Esophagus muscularis mucosa (tissue), 4 donors: ENCODE measurements around the gene GFOD1. TPM values are rescaled to one million over a fixed set of nuclear protein-coding genes. Genes with fewer than 3 reads are reported as not detected.

Source experiments
- DNase-seq: peaks from one replicate; pipeline ENCODE4 v3.0.0-alpha.2; 2017; ENCODE audit errors: extremely low spot score
- H3K27ac ChIP-seq, 4 donors: fragments of 200-600 bp; sonication (generic); replicated peaks in 1 of 4; 1 replicate in 3 of 4; 2 replicates in 1 of 4; pipeline ENCODE4 v1.5.1; 2016 to 2019; ENCODE audit warnings: mild to moderate bottlenecking in 1 of 4
- H3K27me3 ChIP-seq, 4 donors: fragments of 200-600 bp; sonication (generic); one replicate each; pipeline versions ENCODE4 v1.5.1 to v1.6.0; 2016 to 2019
- H3K36me3 ChIP-seq, 4 donors: fragments of 200-600 bp; sonication (generic); one replicate each; pipeline ENCODE4 v1.5.1; 2016 to 2019
- H3K4me1 ChIP-seq, 4 donors: fragments of 200-600 bp; sonication (generic); one replicate each; pipeline ENCODE4 v1.5.1; 2016 to 2019
- H3K4me3 ChIP-seq, 4 donors: fragments of 200-600 bp; sonication (generic); 1 replicate in 2 of 4; 2 replicates in 2 of 4; pipeline ENCODE4 v1.5.1; 2016 to 2019; ENCODE audit warnings: mild to moderate bottlenecking in 4 of 4, moderate library complexity in 1 of 4
- H3K9me3 ChIP-seq, 4 donors: fragments of 200-600 bp; sonication (generic); 1 replicate in 3 of 4; 2 replicates in 1 of 4; pipeline ENCODE4 v1.5.1; 2016 to 2019
- EP300 ChIP-seq: sonication (generic); formaldehyde crosslinking; IDR thresholded peaks from one replicate; pipeline ENCODE4 v1.6.1; 2017; ENCODE audit warnings: antibody characterized with exemption
- POLR2A ChIP-seq: fragments of 450-650 bp; IDR thresholded peaks from one replicate; pipeline ENCODE4 v1.6.1; 2017; ENCODE audit warnings: antibody characterized with exemption, moderate library complexity, mild to moderate bottlenecking, low read depth
- POLR2AphosphoS5 ChIP-seq, 2 donors: sonication (generic); formaldehyde crosslinking; IDR thresholded peaks; one replicate each; pipeline ENCODE4 v1.6.1; 2017; ENCODE audit warnings: antibody characterized with exemption in 2 of 2
- WGBS: methylation state at CpG from one replicate; pipeline ENCODE4 v1.1.5; 2018; 5-methylcytosine and 5-hydroxymethylcytosine counted together
- intact Hi-C: fragments of 100-400 bp; cut with DNase I; formaldehyde crosslinking; loops from one replicate; pipeline ENCODE4 v1.15.1; 2023
- total RNA-seq, 4 donors: library from RNA; depleted of rRNA; stranded (reverse); fragments of >200 nt; gene quantifications; one replicate each; pipeline versions ENCODE4 v1.1.0 to v1.2.1, GENCODE V29; 2016
- TF ChIP-seq, protein P1 (sequence below), 3 experiments: fragments of 200-600 bp in 2 of 3; fragments of 450-650 bp in 1 of 3; sonication (generic) in 2 of 3; IDR thresholded peaks; one replicate each; pipeline ENCODE4 v1.5.1; 2017 to 2019; ENCODE audit warnings: antibody characterized with exemption in 3 of 3, mild to moderate bottlenecking in 2 of 3, moderate library complexity in 1 of 3

GFOD1 gene
- total RNA-seq, 4 donors from 2014 or later = 21.7 to 34.5 (median 25.8) TPM

GRCh38 chr6:13378669-13379590 lies 108.5 kb downstream of the GFOD1 start:
- H3K4me1 ChIP-seq = peaks cover 16 to 39% (median 24%) of the 10 kb centered on the region in 4 donors
- H3K27me3 ChIP-seq = no peaks in the 10 kb centered on the region
- H3K9me3 ChIP-seq = no peaks in the 10 kb centered on the region
- TF ChIP-seq EP300 (no peak), POLR2A (no peak), POLR2AphosphoS5 (IDR thresholded peaks at IDR 0.05) (no peak)
- TF ChIP-seq, protein P1, sequence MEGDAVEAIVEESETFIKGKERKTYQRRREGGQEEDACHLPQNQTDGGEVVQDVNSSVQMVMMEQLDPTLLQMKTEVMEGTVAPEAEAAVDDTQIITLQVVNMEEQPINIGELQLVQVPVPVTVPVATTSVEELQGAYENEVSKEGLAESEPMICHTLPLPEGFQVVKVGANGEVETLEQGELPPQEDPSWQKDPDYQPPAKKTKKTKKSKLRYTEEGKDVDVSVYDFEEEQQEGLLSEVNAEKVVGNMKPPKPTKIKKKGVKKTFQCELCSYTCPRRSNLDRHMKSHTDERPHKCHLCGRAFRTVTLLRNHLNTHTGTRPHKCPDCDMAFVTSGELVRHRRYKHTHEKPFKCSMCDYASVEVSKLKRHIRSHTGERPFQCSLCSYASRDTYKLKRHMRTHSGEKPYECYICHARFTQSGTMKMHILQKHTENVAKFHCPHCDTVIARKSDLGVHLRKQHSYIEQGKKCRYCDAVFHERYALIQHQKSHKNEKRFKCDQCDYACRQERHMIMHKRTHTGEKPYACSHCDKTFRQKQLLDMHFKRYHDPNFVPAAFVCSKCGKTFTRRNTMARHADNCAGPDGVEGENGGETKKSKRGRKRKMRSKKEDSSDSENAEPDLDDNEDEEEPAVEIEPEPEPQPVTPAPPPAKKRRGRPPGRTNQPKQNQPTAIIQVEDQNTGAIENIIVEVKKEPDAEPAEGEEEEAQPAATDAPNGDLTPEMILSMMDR (IDR thresholded peaks at IDR 0.05) = no peak
- no peaks in the 10 kb centered on the region for H3K36me3 ChIP-seq
- WGBS = 87% methylated on average over 9 of the region's 9 CpGs
- no peak overlapping the region for H3K4me3 ChIP-seq
- DNase-seq = no peak
- H3K27ac ChIP-seq = no peak overlapping the region
- intact Hi-C loops = loop anchor here (5.0 kb wide), 1 partner anchor 37 kb away; no protein-coding TSS in a partner anchor

- DNase-seq = no peak
- Histone ChIP-seq H3K9me3 (no peaks in the 10 kb centered on the region), H3K27ac (no peak overlapping the region), H3K4me3 (no peak overlapping the region), H3K36me3 (no peaks in the 10 kb centered on the region), H3K27me3 (no peaks in the 10 kb centered on the region), H3K4me1 (peaks cover 1 to 24% (median 20%) of the 10 kb centered on the region in 4 donors)
- WGBS = 96% methylated on average over 2 of the region's 2 CpGs
- TF ChIP-seq POLR2AphosphoS5 (IDR thresholded peaks at IDR 0.05) (no peak), POLR2A (no peak)
- intact Hi-C loops = loop anchor here (5.0 kb wide), 1 partner anchor 35 kb away; no protein-coding TSS in a partner anchor
These were observed 110.2 kb downstream of the GFOD1 start for GRCh38 chr6:13377054-13377758.

- Histone ChIP-seq H3K36me3 (no peaks in the 10 kb centered on the region), H3K9me3 (no peaks in the 10 kb centered on the region), H3K4me3 (no peak overlapping the region), H3K4me1 (peaks cover 0 to 21% (median 12%) of the 10 kb centered on the region in 4 donors), H3K27ac (no peak overlapping the region), H3K27me3 (no peaks in the 10 kb centered on the region)
- no peak for TF ChIP-seq POLR2AphosphoS5 (IDR thresholded peaks at IDR 0.05)
- TF ChIP-seq, protein P1 (IDR thresholded peaks at IDR 0.05) = no peak
- TF ChIP-seq POLR2A = no peak
- no peak for TF ChIP-seq EP300
- intact Hi-C loops = loop anchor here (5.0 kb wide), 1 partner anchor 33 kb away; no protein-coding TSS in a partner anchor
- DNase-seq = no peak
- WGBS = 95% methylated on average over 9 of the region's 9 CpGs
These were observed 112.0 kb downstream of the GFOD1 start for GRCh38 chr6:13375360-13375878.

DNA sequence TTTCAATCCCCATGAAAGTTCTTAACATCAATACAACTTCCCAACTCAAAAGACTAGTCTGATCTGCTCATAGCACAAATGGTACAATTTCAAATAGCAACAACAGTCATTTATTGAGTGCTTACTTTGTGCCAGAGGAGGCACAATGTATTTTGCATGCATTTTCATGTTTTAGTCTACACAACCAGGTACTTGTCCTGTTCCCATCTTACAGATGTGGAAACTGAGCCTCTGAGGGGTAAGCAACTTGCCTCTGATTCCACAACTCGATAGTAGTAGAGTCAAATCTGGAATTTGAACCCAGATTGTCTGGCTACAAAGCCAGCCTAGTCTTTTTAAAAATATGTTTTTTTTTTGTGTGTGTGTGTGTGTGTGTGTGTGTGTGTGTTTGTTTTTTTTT lies 113.5 kb downstream of the GFOD1 start:
- DNase-seq = no peak
- no peaks in the 10 kb centered on the region for H3K27me3 ChIP-seq
- H3K27ac ChIP-seq = no peak overlapping the region
- intact Hi-C loops = no loop called here
- WGBS = 100% methylated on average over 1 of the region's 1 CpG
- TF ChIP-seq POLR2A = no peak
- TF ChIP-seq POLR2AphosphoS5 (IDR thresholded peaks at IDR 0.05) = no peak
- TF ChIP-seq, protein P1 (IDR thresholded peaks at IDR 0.05) = no peak
- no peak for TF ChIP-seq EP300
- no peak overlapping the region for H3K4me3 ChIP-seq
- H3K36me3 ChIP-seq = no peaks in the 10 kb centered on the region
- no peaks in the 10 kb centered on the region for H3K9me3 ChIP-seq
- peaks cover 0 to 26% (median 12%) of the 10 kb centered on the region in 4 donors for H3K4me1 ChIP-seq

DNA sequence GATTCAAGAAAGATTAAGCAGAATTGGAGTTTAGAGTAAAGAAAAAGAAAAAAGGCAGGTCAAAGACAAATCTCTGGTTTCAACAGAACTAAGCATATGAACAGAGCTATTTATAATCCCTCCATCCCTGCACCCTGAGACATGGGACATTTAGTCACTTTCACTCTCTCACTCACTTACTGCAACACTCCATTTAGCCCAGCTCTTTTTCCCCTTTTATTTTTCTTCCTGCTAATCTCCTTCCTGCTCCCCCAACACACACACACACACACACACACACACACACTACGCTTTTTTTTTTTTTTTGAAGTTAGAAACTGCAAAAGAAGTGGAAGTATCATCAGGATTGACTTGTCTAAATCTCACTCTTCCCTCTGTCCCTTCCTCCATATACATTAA lies 113.9 kb downstream of the GFOD1 start:
- no peak overlapping the region for H3K27ac ChIP-seq
- H3K4me3 ChIP-seq = no peak overlapping the region
- intact Hi-C loops = no loop called here
- H3K27me3 ChIP-seq = no peaks in the 10 kb centered on the region
- peaks cover 4 to 27% (median 10%) of the 10 kb centered on the region in 4 donors for H3K4me1 ChIP-seq
- TF ChIP-seq, protein P1 (IDR thresholded peaks at IDR 0.05) = no peak
- TF ChIP-seq POLR2A = no peak
- TF ChIP-seq EP300 = no peak
- no peak for TF ChIP-seq POLR2AphosphoS5 (IDR thresholded peaks at IDR 0.05)
- H3K36me3 ChIP-seq = no peaks in the 10 kb centered on the region
- 65% methylated on average over 1 of the region's 1 CpG for WGBS
- H3K9me3 ChIP-seq = no peaks in the 10 kb centered on the region
- DNase-seq = no peak
